HepG2 (cell line): ENCODE results near the gene NDN. TPM values are rescaled to one million over a fixed set of nuclear protein-coding genes. Genes with fewer than 3 reads are reported as not detected.

Experiments
- ATAC-seq: fragments of 200-7000 bp; cut with Tn5 transposase; 3 replicates; pipeline ENCODE4 v1.9.1; 2020; ENCODE audit warnings: mild to moderate bottlenecking, moderate library complexity
- BruUV-seq: library from RNA; stranded (reverse); fragments of 400-500 nt; replicated peaks from 2 replicates; lab custom pipeline; 2021; lab: Mats Ljungman, UMichigan
- CTCF ChIA-PET: fragments of 300-600 bp; formaldehyde crosslinking; extraction: SDS; loops from one replicate; lab custom pipeline; 2021; ENCODE audit warnings: low total read pairs, inconsistent platforms, low intra/inter-chr PET ratio; lab: Yijun Ruan, JAX
- POLR2A ChIA-PET: fragments of 350-600 bp; sonication (Branson Sonifier 250); formaldehyde crosslinking; loops from one replicate; lab custom pipeline; 2020; ENCODE audit warnings: antibody characterized with exemption, inconsistent platforms; lab: Yijun Ruan, JAX
- DNase-seq: peaks from one replicate; pipeline ENCODE4 v3.0.0-alpha.2; 2015; ENCODE audit warnings: low spot score
- FAIRE-seq: peaks from 3 replicates; lab custom pipeline; 2011; peaks lifted over from hg19 to GRCh38; lab: Jason Lieb, UNC
- H2AFZ ChIP-seq: one replicate; pipeline ENCODE4 v1.6.1; 2011; ENCODE audit warnings: low read length, inconsistent platforms
- H3K27ac ChIP-seq: fragments of 300-600 bp; 3 replicates; pipeline ENCODE4 v1.8.0; 2011; ENCODE audit warnings: mixed run types, mild to moderate bottlenecking, mixed read lengths, low read length, inconsistent platforms; ENCODE audit not compliant: insufficient read depth; ENCODE audit errors: extremely low read length
- H3K27me3 ChIP-seq, 2 experiments: fragments of 200-600 bp in 1 of 2; 2 replicates in 1 of 2; 3 replicates in 1 of 2; pipeline versions ENCODE4 v1.6.0 to v1.8.0; 2011; ENCODE audit warnings: low read length in 2 of 2, mild to moderate bottlenecking in 2 of 2, moderate library complexity in 2 of 2, inconsistent platforms in 1 of 2; ENCODE audit not compliant: insufficient read depth in 2 of 2, control insufficient read depth in 1 of 2
- H3K36me3 ChIP-seq, 2 experiments: fragments of 200-600 bp in 1 of 2; replicated peaks in 1 of 2; 2 replicates in 1 of 2; 3 replicates in 1 of 2; pipeline versions ENCODE4 v1.5.1 to v1.8.0; 2011; ENCODE audit warnings: low read length in 2 of 2, inconsistent platforms in 1 of 2; ENCODE audit not compliant: insufficient read depth in 2 of 2, control insufficient read depth in 1 of 2
- H3K4me1 ChIP-seq: 2 replicates; pipeline ENCODE4 v1.5.1; 2012; ENCODE audit warnings: low read length, inconsistent platforms; ENCODE audit not compliant: insufficient read depth
- H3K4me2 ChIP-seq: 2 replicates; pipeline ENCODE4 v1.6.0; 2011; ENCODE audit warnings: low read depth, low read length, inconsistent platforms
- H3K4me3 ChIP-seq, 3 experiments: fragments of 200-600 bp in 1 of 3; sonication (generic), shearing (Covaris generic) in 1 of 3; replicated peaks in 1 of 3; 2 replicates each; pipeline ENCODE4 v1.5.1; 2011 to 2016; ENCODE audit warnings: low read length in 3 of 3, inconsistent platforms in 2 of 3, low read depth in 2 of 3, mild to moderate bottlenecking in 2 of 3, control low read depth in 1 of 3, mixed read lengths in 1 of 3; ENCODE audit not compliant: insufficient read depth in 1 of 3
- H3K79me2 ChIP-seq: one replicate; pipeline ENCODE4 v1.6.1; 2011; ENCODE audit warnings: low read length, inconsistent platforms; ENCODE audit not compliant: insufficient read depth
- H3K9ac ChIP-seq: 2 replicates; pipeline ENCODE4 v1.6.0; 2011; ENCODE audit warnings: mild to moderate bottlenecking, low read depth, low read length, inconsistent platforms; ENCODE audit not compliant: insufficient read depth
- H3K9me3 ChIP-seq: 2 replicates; pipeline ENCODE4 v1.5.1; 2012; ENCODE audit warnings: mild to moderate bottlenecking, low read length
- H4K20me1 ChIP-seq: 2 replicates; pipeline ENCODE4 v1.6.0; 2011; ENCODE audit warnings: inconsistent platforms, mild to moderate bottlenecking, low read length, moderate library complexity; ENCODE audit not compliant: insufficient read depth
- HBP1 ChIP-seq: IDR thresholded peaks from 2 replicates; pipeline ENCODE4 v1.6.1; 2016; ENCODE audit warnings: low read depth, control low read depth
- KDM5B ChIP-seq: sonication (generic); formaldehyde crosslinking; IDR thresholded peaks from 2 replicates; pipeline ENCODE4 v1.4.0; 2020; ENCODE audit warnings: missing genetic modification reagents, mild to moderate bottlenecking, borderline replicate concordance
- PHF20 ChIP-seq: sonication (generic); formaldehyde crosslinking; IDR thresholded peaks from 2 replicates; pipeline ENCODE4 v1.5.0; 2020; ENCODE audit warnings: mild to moderate bottlenecking, missing genetic modification reagents
- RAD21 ChIP-seq: fragments of 450-650 bp; formaldehyde crosslinking; IDR thresholded peaks from 2 replicates; pipeline ENCODE4 v1.5.0; 2020; ENCODE audit warnings: mild to moderate bottlenecking
- STAG1 ChIP-seq: sonication (generic); formaldehyde crosslinking; IDR thresholded peaks from 2 replicates; pipeline ENCODE4 v1.4.0; 2020; ENCODE audit warnings: missing genetic modification reagents
- THAP9 ChIP-seq: sonication (generic); formaldehyde crosslinking; IDR thresholded peaks from 2 replicates; pipeline ENCODE4; 2020; ENCODE audit warnings: missing genetic modification reagents, mild to moderate bottlenecking, borderline replicate concordance
- THYN1 ChIP-seq: sonication (generic); formaldehyde crosslinking; IDR thresholded peaks from 2 replicates; pipeline ENCODE4 v1.8.1; 2023; ENCODE audit warnings: low read depth, mild to moderate bottlenecking, moderate library complexity, missing genetic modification reagents, borderline replicate concordance
- TOE1 ChIP-seq: sonication (generic); formaldehyde crosslinking; IDR thresholded peaks from 2 replicates; pipeline ENCODE4 v1.4.0; 2020; ENCODE audit warnings: mild to moderate bottlenecking, missing genetic modification reagents
- ZFP37 ChIP-seq: sonication (generic); formaldehyde crosslinking; IDR thresholded peaks from 2 replicates; pipeline ENCODE4 v1.4.0; 2020; ENCODE audit warnings: missing genetic modification reagents, borderline replicate concordance
- ZFP41 ChIP-seq: sonication (generic); formaldehyde crosslinking; IDR thresholded peaks from 2 replicates; pipeline ENCODE4 v1.4.0; 2020; ENCODE audit warnings: mild to moderate bottlenecking, missing genetic modification reagents, borderline replicate concordance
- ZNF24 ChIP-seq: fragments of 450-650 bp; IDR thresholded peaks from 2 replicates; pipeline ENCODE4 v1.6.1; 2017; ENCODE audit warnings: antibody characterized with exemption, mild to moderate bottlenecking
- ZNF496 ChIP-seq: sonication (generic); formaldehyde crosslinking; IDR thresholded peaks from 2 replicates; pipeline ENCODE4 v1.8.1; 2023; ENCODE audit warnings: mild to moderate bottlenecking, moderate library complexity, missing genetic modification reagents; ENCODE audit not compliant: insufficient replicate concordance
- ZSCAN22 ChIP-seq: sonication (generic); formaldehyde crosslinking; IDR thresholded peaks from 2 replicates; pipeline ENCODE4 v1.4.0; 2020; ENCODE audit warnings: mild to moderate bottlenecking, missing genetic modification reagents
- WGBS: methylation state at CpG from one replicate; pipeline ENCODE4 v1.1.6; 2017; ENCODE audit warnings: low lambda C conversion rate; 5-methylcytosine and 5-hydroxymethylcytosine counted together
- in situ Hi-C: cut with HindIII; loops from 2 replicates; pipeline ENCODE4 v1.10.0; 2017; ENCODE audit warnings: low pct_unique_long_range_greater_than_20kb; ENCODE audit not compliant: extremely low pct_ligation_motif_present
- intact Hi-C: fragments of 100-400 bp; cut with micrococcal nuclease; formaldehyde crosslinking; loops from one replicate; pipeline ENCODE4 v1.10.0; 2022; ENCODE audit not compliant: unreplicated experiment
- polyA plus RNA-seq, 8 experiments: library from polyadenylated mRNA; depleted of rRNA in 3 of 8; stranded (reverse) in 7 of 8; unstranded in 1 of 8; fragments of >200 nt; fragmentation: Illumina TruSeq in 4 of 8; extraction: Trizol in 4 of 8; gene quantifications; 2 replicates each; pipeline versions ENCODE4 v1.2.1 to v1.2.3, GENCODE V29; 2011 to 2016; ENCODE audit warnings: low read depth in 4 of 8, missing spikeins in 1 of 8, mixed read lengths in 1 of 8; ENCODE audit not compliant: insufficient read depth in 1 of 8
- total RNA-seq, 5 experiments: library from RNA; depleted of rRNA; stranded (reverse); fragments of >200 nt; fragmentation: Illumina TruSeq; extraction: Trizol; gene quantifications; 2 replicates each; pipeline ENCODE4 v1.2.3, GENCODE V29; 2016; ENCODE audit warnings: low read depth in 1 of 5
- TF ChIP-seq, protein P1 (sequence below): sonication (generic); formaldehyde crosslinking; IDR thresholded peaks from 2 replicates; pipeline ENCODE4 v1.4.0; 2020; ENCODE audit warnings: missing genetic modification reagents
- TF ChIP-seq, protein P2 (sequence below): sonication (generic); formaldehyde crosslinking; IDR thresholded peaks from 2 replicates; pipeline ENCODE4 v1.4.0; 2020; ENCODE audit warnings: mild to moderate bottlenecking, missing genetic modification reagents

Gene NDN
- total and polyA plus RNA-seq, 2 of the 13 experiments (the other 11 are each of a cell fraction or from before 2014, with no cell fraction given): 0.03 TPM; not detected in 1

GRCh38 chr15:23642413-23643044 lies 44.6 kb downstream of the NDN start:
- no peak overlapping the region for H3K27ac ChIP-seq
- no peaks in the 10 kb centered on the region for H3K4me1 ChIP-seq
- no peaks in the 10 kb centered on the region for H3K79me2 ChIP-seq
- H3K27me3 ChIP-seq: peaks cover 2% of the 10 kb centered on the region in 2 experiments; a peak in 2 of 5 replicates
- ChIA-PET CTCF (interaction anchor here (1.2 to 2.8 kb wide), 4 partner anchors 214 to 236 kb away, joined by 3 to 31 read pairs (median 11); no protein-coding TSS in a partner anchor), POLR2A (no interaction called here)
- WGBS: 6% methylated on average over 8 of the region's 13 CpGs
- no peak overlapping the region for H3K4me2 ChIP-seq
- no peak overlapping the region for H3K9ac ChIP-seq
- no peak overlapping the region for H3K4me3 ChIP-seq
- FAIRE-seq (peak; percentile 58), DNase-seq (peak; percentile 51), ATAC-seq (peak; percentile 93)
- no TSS peak for BruUV-seq
- in situ Hi-C loops: loop anchor here (25.0 kb wide), 1 partner anchor 155 kb away; no protein-coding TSS in a partner anchor
- no peak overlapping the region for H2AFZ ChIP-seq
- intact Hi-C loops: loop anchor here (1.0 to 10.0 kb wide), 3 partner anchors 215 to 1862 kb away; no protein-coding TSS in a partner anchor
- H3K9me3 ChIP-seq: no peaks in the 10 kb centered on the region
- no peaks in the 10 kb centered on the region for H3K36me3 ChIP-seq
- no peaks in the 10 kb centered on the region for H4K20me1 ChIP-seq
- TF ChIP-seq THAP9 (CRISPR knock-in tag) (no peak), STAG1 (CRISPR knock-in tag) (peak; percentile 99), ZFP41 (CRISPR knock-in tag) (no peak), ZNF496 (CRISPR knock-in tag) (no peak), ZFP37 (CRISPR knock-in tag) (no peak), THYN1 (CRISPR knock-in tag) (no peak), ZSCAN22 (CRISPR knock-in tag) (no peak), ZNF24 (no peak), RAD21 (peak; percentile 85), HBP1 (CRISPR knock-in tag) (no peak), KDM5B (CRISPR knock-in tag) (no peak), TOE1 (no peak), PHF20 (CRISPR knock-in tag) (no peak)
- TF ChIP-seq, protein P1, sequence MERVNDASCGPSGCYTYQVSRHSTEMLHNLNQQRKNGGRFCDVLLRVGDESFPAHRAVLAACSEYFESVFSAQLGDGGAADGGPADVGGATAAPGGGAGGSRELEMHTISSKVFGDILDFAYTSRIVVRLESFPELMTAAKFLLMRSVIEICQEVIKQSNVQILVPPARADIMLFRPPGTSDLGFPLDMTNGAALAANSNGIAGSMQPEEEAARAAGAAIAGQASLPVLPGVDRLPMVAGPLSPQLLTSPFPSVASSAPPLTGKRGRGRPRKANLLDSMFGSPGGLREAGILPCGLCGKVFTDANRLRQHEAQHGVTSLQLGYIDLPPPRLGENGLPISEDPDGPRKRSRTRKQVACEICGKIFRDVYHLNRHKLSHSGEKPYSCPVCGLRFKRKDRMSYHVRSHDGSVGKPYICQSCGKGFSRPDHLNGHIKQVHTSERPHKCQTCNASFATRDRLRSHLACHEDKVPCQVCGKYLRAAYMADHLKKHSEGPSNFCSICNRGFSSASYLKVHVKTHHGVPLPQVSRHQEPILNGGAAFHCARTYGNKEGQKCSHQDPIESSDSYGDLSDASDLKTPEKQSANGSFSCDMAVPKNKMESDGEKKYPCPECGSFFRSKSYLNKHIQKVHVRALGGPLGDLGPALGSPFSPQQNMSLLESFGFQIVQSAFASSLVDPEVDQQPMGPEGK (CRISPR knock-in tag): 0 out of 2 replicates have a peak, but pooled peaks have one; percentile 10
- TF ChIP-seq, protein P2, sequence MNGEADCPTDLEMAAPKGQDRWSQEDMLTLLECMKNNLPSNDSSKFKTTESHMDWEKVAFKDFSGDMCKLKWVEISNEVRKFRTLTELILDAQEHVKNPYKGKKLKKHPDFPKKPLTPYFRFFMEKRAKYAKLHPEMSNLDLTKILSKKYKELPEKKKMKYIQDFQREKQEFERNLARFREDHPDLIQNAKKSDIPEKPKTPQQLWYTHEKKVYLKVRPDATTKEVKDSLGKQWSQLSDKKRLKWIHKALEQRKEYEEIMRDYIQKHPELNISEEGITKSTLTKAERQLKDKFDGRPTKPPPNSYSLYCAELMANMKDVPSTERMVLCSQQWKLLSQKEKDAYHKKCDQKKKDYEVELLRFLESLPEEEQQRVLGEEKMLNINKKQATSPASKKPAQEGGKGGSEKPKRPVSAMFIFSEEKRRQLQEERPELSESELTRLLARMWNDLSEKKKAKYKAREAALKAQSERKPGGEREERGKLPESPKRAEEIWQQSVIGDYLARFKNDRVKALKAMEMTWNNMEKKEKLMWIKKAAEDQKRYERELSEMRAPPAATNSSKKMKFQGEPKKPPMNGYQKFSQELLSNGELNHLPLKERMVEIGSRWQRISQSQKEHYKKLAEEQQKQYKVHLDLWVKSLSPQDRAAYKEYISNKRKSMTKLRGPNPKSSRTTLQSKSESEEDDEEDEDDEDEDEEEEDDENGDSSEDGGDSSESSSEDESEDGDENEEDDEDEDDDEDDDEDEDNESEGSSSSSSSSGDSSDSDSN (CRISPR knock-in tag): no peak
